ENCODE data around the gene TPRN.
A peak's percentile ranks its signal among the peaks of the same experiment; 100 is the strongest.

TPRN gene

DNA sequence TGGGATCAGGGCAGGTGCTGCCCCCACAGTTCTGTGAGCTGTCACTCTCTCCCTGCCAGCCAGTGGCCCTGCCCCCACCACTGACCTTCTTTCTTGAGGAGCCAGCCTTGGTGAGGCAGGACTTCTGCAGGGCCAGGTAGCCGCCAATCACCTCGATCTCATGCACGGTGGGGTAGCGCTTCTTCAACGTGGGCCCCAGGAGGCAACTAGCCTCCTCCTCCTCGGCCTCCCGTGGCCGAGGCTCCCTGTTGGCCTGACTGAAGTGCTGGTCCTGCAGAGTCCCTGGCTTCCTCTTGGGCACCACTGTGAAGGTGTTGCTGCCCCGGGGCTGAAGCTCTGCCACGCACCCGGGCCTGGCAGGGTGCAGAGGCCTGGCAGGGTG lies 1.6 kb downstream of the TPRN start:
- peak overlapping the region; percentile 7 for H3K4me3 ChIP-seq (ENCODE audit: low read length)
- DNase-seq (ENCODE audit: low read depth) = no peak
- TF ChIP-seq, protein P1, sequence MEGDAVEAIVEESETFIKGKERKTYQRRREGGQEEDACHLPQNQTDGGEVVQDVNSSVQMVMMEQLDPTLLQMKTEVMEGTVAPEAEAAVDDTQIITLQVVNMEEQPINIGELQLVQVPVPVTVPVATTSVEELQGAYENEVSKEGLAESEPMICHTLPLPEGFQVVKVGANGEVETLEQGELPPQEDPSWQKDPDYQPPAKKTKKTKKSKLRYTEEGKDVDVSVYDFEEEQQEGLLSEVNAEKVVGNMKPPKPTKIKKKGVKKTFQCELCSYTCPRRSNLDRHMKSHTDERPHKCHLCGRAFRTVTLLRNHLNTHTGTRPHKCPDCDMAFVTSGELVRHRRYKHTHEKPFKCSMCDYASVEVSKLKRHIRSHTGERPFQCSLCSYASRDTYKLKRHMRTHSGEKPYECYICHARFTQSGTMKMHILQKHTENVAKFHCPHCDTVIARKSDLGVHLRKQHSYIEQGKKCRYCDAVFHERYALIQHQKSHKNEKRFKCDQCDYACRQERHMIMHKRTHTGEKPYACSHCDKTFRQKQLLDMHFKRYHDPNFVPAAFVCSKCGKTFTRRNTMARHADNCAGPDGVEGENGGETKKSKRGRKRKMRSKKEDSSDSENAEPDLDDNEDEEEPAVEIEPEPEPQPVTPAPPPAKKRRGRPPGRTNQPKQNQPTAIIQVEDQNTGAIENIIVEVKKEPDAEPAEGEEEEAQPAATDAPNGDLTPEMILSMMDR (IDR thresholded peaks at IDR 0.05; ENCODE audit: insufficient read depth, low read depth, low read length, missing control alignments) = no peak

DNA sequence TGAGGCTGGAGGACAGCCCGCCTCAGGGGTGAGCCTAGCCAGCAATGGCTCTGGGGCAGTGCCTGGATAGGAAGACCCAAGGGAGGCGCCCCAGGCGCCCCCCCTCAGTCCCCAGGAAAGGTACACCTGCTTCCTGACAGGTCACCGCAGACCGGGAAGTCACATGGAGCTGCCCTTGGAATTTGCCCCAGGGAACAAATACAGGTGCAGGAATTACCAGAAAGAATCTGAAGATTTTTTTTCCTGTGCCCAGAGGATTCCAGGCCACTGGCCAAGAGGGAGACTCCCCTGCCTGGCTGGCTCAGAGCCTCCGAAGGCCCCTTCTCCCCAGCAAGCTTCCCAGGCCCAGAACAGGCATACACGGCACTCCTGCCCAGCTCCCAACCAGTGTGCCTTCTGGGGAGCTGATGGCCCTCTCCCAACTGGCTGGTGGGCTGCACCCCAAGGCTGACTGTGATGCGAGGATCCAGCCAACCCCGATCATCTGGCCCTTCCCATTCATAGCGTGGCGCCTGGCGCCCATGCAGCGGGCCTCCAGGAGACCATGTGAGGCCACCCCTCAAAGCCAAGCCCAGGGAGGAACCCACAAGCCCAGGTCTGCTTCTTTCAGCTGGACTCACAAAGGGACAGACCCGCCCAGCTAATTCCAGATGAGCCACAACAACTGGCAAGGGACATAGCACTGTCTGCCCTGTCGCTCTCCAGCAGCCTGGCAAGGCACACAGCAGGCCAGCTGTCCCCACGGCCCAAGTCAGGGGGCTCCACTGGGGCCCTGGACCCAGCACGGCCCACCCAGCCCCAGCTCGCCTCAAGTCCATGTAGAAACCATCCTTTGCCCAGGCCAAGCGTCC lies 2.3 kb downstream of the TPRN start:
- H3K4me3 ChIP-seq (ENCODE audit: low read length) = peak overlapping the region; percentile 11
- TF ChIP-seq, protein P1 (IDR thresholded peaks at IDR 0.05; ENCODE audit: insufficient read depth, low read depth, low read length, missing control alignments) = no peak
- DNase-seq (ENCODE audit: low read depth) = no peak

DNA sequence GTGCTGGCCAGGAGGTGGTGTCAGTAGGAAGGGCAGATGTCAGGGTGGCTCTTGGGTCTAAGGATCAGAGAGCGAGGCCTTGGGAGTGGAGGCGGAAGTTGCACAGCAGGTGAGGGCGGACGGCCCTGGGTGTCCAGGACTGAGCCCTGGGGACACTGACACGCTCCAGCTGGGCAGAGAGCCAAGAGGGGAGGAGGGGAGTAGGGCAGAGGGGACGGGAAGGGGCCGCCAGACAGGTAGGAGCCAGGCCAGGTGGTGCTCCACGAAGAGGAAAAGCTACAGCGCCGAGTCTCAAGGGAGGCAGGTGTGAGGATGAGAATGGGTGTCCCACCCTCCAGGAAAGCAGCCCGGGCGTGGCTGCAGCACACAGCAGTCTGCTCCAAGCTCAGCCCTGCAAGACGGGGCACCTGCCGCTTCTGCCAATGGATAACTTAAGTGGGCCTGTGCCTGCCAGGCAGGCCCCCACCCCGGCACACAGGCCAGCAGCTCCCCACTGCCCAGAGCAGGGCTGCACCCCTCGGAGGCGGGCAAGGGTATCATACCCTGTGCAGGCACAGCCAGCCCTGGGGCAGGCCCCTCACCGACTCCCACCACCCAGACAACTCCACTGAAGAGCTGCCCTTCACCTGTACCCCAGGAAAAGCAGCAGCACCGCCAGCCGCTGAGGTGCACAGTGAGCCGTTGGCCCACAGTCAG lies 4.9 kb downstream of the TPRN start:
- H3K4me3 ChIP-seq (ENCODE audit: low read length) = no peak overlapping the region
- peak; percentile 30 for DNase-seq (ENCODE audit: low read depth)

DNA sequence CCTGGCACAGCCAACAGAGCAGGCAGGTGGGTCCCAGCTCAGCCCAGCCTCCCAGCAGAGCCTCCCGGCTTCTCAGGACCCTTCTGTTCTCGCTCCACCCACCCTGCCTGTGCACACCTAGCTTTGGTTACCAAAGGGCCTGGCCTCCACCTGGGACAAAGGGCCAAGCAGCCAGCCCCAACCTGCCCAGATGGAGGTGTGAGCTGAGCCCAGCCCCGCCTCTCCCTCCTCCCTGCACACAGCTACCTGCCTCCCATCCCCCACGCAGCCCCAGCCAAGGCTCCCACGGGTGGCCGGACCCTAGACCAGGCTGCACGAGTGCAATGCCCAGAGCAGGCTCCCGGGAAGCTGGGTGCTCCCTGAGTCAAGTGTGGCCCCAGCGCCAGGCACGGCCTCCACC lies 5.6 kb downstream of the TPRN start:
- DNase-seq (ENCODE audit: low read depth) = peak; percentile 33
- TF ChIP-seq, protein P1 (IDR thresholded peaks at IDR 0.05; ENCODE audit: insufficient read depth, low read depth, low read length, missing control alignments) = no peak
- no peak overlapping the region for H3K4me3 ChIP-seq (ENCODE audit: low read length)

More for the DNA sequence above, 4.9 kb downstream of the TPRN start:
- TF ChIP-seq, protein P1 (IDR thresholded peaks at IDR 0.05; ENCODE audit: insufficient read depth, low read depth, low read length, missing control alignments) = no peak

DNA sequence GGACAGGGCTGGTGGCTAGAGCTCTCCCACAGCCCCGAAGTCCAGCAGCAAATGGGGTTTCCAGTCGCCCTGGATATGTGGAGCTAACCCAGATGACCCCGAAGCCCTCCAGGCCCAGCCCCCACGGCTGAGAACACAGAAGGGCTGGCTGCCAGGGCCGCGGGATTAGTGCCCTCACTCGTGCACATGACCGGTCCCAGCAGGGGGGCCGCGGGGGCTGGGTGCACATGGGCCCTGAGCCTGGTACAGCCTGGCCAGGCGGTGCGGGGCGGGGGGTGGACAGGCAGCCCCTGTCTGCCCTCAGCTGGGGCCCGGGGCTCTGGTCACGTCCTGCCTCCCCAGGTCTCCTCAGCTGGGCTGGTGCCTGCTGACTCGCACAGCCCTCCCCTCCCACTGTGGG lies 6.2 kb downstream of the TPRN start:
- DNase-seq (ENCODE audit: low read depth) = no peak
- no peak overlapping the region for H3K4me3 ChIP-seq (ENCODE audit: low read length)
- TF ChIP-seq, protein P1 (IDR thresholded peaks at IDR 0.05; ENCODE audit: insufficient read depth, low read depth, low read length, missing control alignments) = no peak

DNA sequence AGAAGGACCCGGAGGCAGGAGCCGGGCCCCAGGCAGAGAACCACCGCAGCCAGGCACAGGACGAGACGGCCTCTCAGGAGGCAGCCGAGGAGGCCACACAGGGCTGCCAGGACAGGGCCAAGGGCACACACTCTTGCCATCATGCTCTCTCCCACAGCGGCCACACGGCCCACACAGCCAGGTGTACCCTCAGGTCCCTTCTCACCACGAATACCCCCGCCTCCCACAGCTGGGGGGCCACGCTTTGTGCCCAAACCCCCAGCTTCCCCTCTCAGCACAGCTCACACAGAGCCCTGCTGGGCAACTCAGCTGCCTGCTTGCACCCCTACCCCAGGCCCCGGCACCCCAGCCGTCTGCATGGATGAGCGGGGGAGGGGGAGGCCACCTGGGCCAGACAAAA lies 6.8 kb downstream of the TPRN start:
- no peak for DNase-seq (ENCODE audit: low read depth)
- no peak overlapping the region for H3K4me3 ChIP-seq (ENCODE audit: low read length)
- TF ChIP-seq, protein P1 (IDR thresholded peaks at IDR 0.05; ENCODE audit: insufficient read depth, low read depth, low read length, missing control alignments) = no peak
